GM23338 (cell line): Measurements from ENCODE around the gene RASL12. TPM values are rescaled to one million over a fixed set of nuclear protein-coding genes. Genes with fewer than 3 reads are reported as not detected.

Source experiments
- ATAC-seq: fragments of 200-7000 bp; cut with Tn5 transposase; 3 replicates; pipeline ENCODE4 v1.9.1; 2020
- DNase-seq: peaks from one replicate; pipeline ENCODE4 v3.0.0-alpha.2; 2015; ENCODE audit warnings: low spot score
- H2AFZ ChIP-seq: fragments of 200-600 bp; sonication (generic); 2 replicates; pipeline ENCODE4 v1.8.0; 2016; ENCODE audit warnings: antibody characterized with exemption, mild to moderate bottlenecking, moderate library complexity
- H3F3A ChIP-seq: fragments of 200-600 bp; sonication (generic); replicated peaks from 2 replicates; pipeline ENCODE4 v1.8.0; 2017; ENCODE audit warnings: antibody characterized with exemption, mixed run types, low read depth
- H3K27ac ChIP-seq: fragments of 200-600 bp; sonication (generic); 2 replicates; pipeline ENCODE4 v1.6.1; 2016; ENCODE audit warnings: low read depth
- H3K27me3 ChIP-seq: fragments of 200-600 bp; sonication (generic); 2 replicates; pipeline ENCODE4 v1.8.0; 2016; ENCODE audit warnings: mild to moderate bottlenecking, mixed run types, moderate library complexity; ENCODE audit not compliant: insufficient read depth
- H3K36me3 ChIP-seq: fragments of 200-600 bp; sonication (generic); 2 replicates; pipeline ENCODE4 v1.8.0; 2016; ENCODE audit warnings: mild to moderate bottlenecking; ENCODE audit not compliant: insufficient read depth
- H3K4me1 ChIP-seq: fragments of 200-600 bp; sonication (generic); 2 replicates; pipeline ENCODE4 v1.8.0; 2016; ENCODE audit warnings: mild to moderate bottlenecking, moderate library complexity; ENCODE audit not compliant: insufficient read depth
- H3K4me2 ChIP-seq: fragments of 200-600 bp; sonication (generic); 2 replicates; pipeline ENCODE4 v1.7.1; 2017; ENCODE audit warnings: mixed run types
- H3K4me3 ChIP-seq: fragments of 200-600 bp; sonication (generic); 2 replicates; pipeline ENCODE4 v1.6.1; 2016; ENCODE audit warnings: mixed run types
- H3K79me2 ChIP-seq: fragments of 200-600 bp; sonication (generic); replicated peaks from 2 replicates; pipeline ENCODE4 v1.8.0; 2017; ENCODE audit warnings: mild to moderate bottlenecking; ENCODE audit not compliant: insufficient read depth
- H3K9me2 ChIP-seq: fragments of 200-600 bp; sonication (generic); 2 replicates; pipeline ENCODE4 v1.8.0; 2017; ENCODE audit not compliant: insufficient read depth
- H4K20me1 ChIP-seq: fragments of 200-600 bp; sonication (generic); replicated peaks from 2 replicates; pipeline ENCODE4 v1.8.0; 2017; ENCODE audit warnings: mild to moderate bottlenecking; ENCODE audit not compliant: insufficient read depth
- H3K27ac Mint-ChIP-seq: 2 replicates; pipeline ENCODE4 v1.8.0; 2020; ENCODE audit warnings: inconsistent platforms, mild to moderate bottlenecking, moderate library complexity, mixed read lengths
- H3K27me3 Mint-ChIP-seq: 3 replicates; pipeline ENCODE4 v1.8.0; 2022; ENCODE audit warnings: low read depth, mild to moderate bottlenecking, moderate library complexity, mixed read lengths, inconsistent platforms; ENCODE audit not compliant: insufficient read depth, poor library complexity
- H3K36me3 Mint-ChIP-seq: 3 replicates; pipeline ENCODE4 v1.8.0; 2021; ENCODE audit warnings: low read depth, mild to moderate bottlenecking, inconsistent platforms, moderate library complexity, mixed read lengths
- H3K4me1 Mint-ChIP-seq: 3 replicates; pipeline ENCODE4 v1.8.0; 2020; ENCODE audit warnings: mild to moderate bottlenecking, inconsistent platforms, mixed read lengths
- H3K4me3 Mint-ChIP-seq: 3 replicates; pipeline ENCODE4 v1.8.0; 2021; ENCODE audit warnings: moderate library complexity, mild to moderate bottlenecking, inconsistent platforms, mixed read lengths
- H3K9me3 Mint-ChIP-seq: 3 replicates; pipeline ENCODE4 v1.8.0; 2020; ENCODE audit warnings: moderate library complexity, mild to moderate bottlenecking, inconsistent platforms, mixed read lengths
- ETS1 ChIP-seq: IDR thresholded peaks from 2 replicates; pipeline ENCODE4 v1.6.1; 2016; ENCODE audit warnings: antibody characterized with exemption
- EZH2 ChIP-seq: fragments of 200-600 bp; sonication (generic); IDR thresholded peaks from one replicate; pipeline ENCODE4 v1.8.0; 2017; ENCODE audit warnings: antibody characterized with exemption, mild to moderate bottlenecking, low read depth; ENCODE audit not compliant: unreplicated experiment
- EZH2phosphoT487 ChIP-seq: fragments of 200-600 bp; sonication (generic); IDR thresholded peaks from one replicate; pipeline ENCODE4 v1.8.1; 2018; ENCODE audit warnings: antibody characterized with exemption; ENCODE audit not compliant: unreplicated experiment
- JUNB ChIP-seq: IDR thresholded peaks from one replicate; pipeline ENCODE4 v1.6.1; 2016; ENCODE audit warnings: antibody characterized with exemption; ENCODE audit not compliant: unreplicated experiment
- POLR2AphosphoS5 ChIP-seq: IDR thresholded peaks from 2 replicates; pipeline ENCODE4 v1.6.1; 2016; ENCODE audit warnings: antibody characterized with exemption, low read depth
- STAT1 ChIP-seq: IDR thresholded peaks from one replicate; pipeline ENCODE4 v1.6.1; 2016; ENCODE audit warnings: antibody characterized with exemption; ENCODE audit not compliant: unreplicated experiment
- ZNF114 ChIP-seq: fragments of 250-450 bp; sonication (Bioruptor Pico); IDR thresholded peaks from 2 replicates; pipeline ENCODE4 v1.5.0; 2020; ENCODE audit warnings: mild to moderate bottlenecking, moderate library complexity
- ZNF331 ChIP-seq: fragments of 250-450 bp; sonication (Bioruptor Pico); IDR thresholded peaks from 2 replicates; pipeline ENCODE4 v1.5.0; 2020; ENCODE audit warnings: low read depth, mild to moderate bottlenecking, moderate library complexity
- ZNF462 ChIP-seq: fragments of 250-450 bp; sonication (Bioruptor Pico); IDR thresholded peaks from 2 replicates; pipeline ENCODE4 v1.5.0; 2020; ENCODE audit warnings: mild to moderate bottlenecking, moderate library complexity
- polyA plus RNA-seq: library from polyadenylated mRNA; unstranded; fragments of >200 nt; fragmentation: Nextera tagmentation; extraction: Ambion mirVana; gene quantifications from 2 replicates; pipeline ENCODE4 v1.2.1, GENCODE V29; 2016
- total RNA-seq: library from RNA; depleted of rRNA; stranded (reverse); fragments of >200 nt; shearing (Covaris generic); gene quantifications from 2 replicates; pipeline ENCODE4 v1.2.3, GENCODE V29; 2014

Gene RASL12
- total and polyA plus RNA-seq, 2 experiments from 2014 or later = 4.5 to 27.7 TPM

GRCh38 chr15:65068403-65068788 is 605 bp upstream of the RASL12 start (continued):
- TF ChIP-seq ZNF462 (CRISPR knock-in tag) = no peak
- TF ChIP-seq STAT1 = no peak

- 0 out of 2 replicates have a peak, but pooled peaks cover 3% of the 10 kb centered on the region for H4K20me1 ChIP-seq
- peak overlapping the region; percentile 93 for H3K4me2 ChIP-seq
- no peak for ATAC-seq
- H3K4me3 ChIP-seq = peak overlapping the region; percentile 73
- no peaks in the 10 kb centered on the region for H3K79me2 ChIP-seq
- peak overlapping the region; percentile 99 for H2AFZ ChIP-seq
- no peak for DNase-seq
- peaks cover 11% of the 10 kb centered on the region for H3K27me3 ChIP-seq
- peaks cover 5% of the 10 kb centered on the region; the same call in 1 of the 2 replicates for H3F3A ChIP-seq
- Mint-ChIP-seq H3K9me3 (no peaks in the 10 kb centered on the region; the same call in 2 of the 3 replicates), H3K27me3 (peaks cover 17% of the 10 kb centered on the region), H3K27ac (no peak overlapping the region), H3K36me3 (no peaks in the 10 kb centered on the region; the same call in 2 of the 3 replicates), H3K4me3 (peak overlapping the region; percentile 78), H3K4me1 (peaks cover 23% of the 10 kb centered on the region)
- peaks cover 25% of the 10 kb centered on the region for H3K4me1 ChIP-seq
- H3K9me2 ChIP-seq = no peaks in the 10 kb centered on the region
- no peak for TF ChIP-seq JUNB
- TF ChIP-seq EZH2phosphoT487 = no peak
- TF ChIP-seq POLR2AphosphoS5 = no peak
- TF ChIP-seq EZH2 = no peak
- no peak for TF ChIP-seq ETS1
- no peak for TF ChIP-seq ZNF331 (CRISPR knock-in tag)
- no peak for TF ChIP-seq ZNF114
- H3K27ac ChIP-seq = no peak overlapping the region
- no peaks in the 10 kb centered on the region for H3K36me3 ChIP-seq
These were observed 510 bp downstream of the RASL12 start for GRCh38 chr15:65067317-65067644.
